IPS DF 6.9 (cell line): Measurements from ENCODE around the gene ZNF747.

ENCODE experiments used
- DNase-seq: peaks from one replicate; pipeline ENCODE4 v3.0.0-alpha.2; 2013; ENCODE audit warnings: low read depth, low spot score
- H3K27ac ChIP-seq: one replicate; pipeline ENCODE4 v1.5.1; 2013; ENCODE audit warnings: low read length, control low read depth
- H3K27me3 ChIP-seq: 2 replicates; pipeline ENCODE4 v1.6.1; 2013; ENCODE audit warnings: mild to moderate bottlenecking, low read length; ENCODE audit not compliant: control insufficient read depth, insufficient read depth
- H3K36me3 ChIP-seq: 2 replicates; pipeline ENCODE4 v1.6.1; 2013; ENCODE audit warnings: low read length; ENCODE audit not compliant: control insufficient read depth, insufficient read depth
- H3K4me1 ChIP-seq: 2 replicates; pipeline ENCODE4 v1.6.1; 2013; ENCODE audit warnings: low read length; ENCODE audit not compliant: control insufficient read depth, insufficient read depth
- H3K4me3 ChIP-seq: 2 replicates; pipeline ENCODE4 v1.5.1; 2013; ENCODE audit warnings: mild to moderate bottlenecking, low read length
- H3K9me3 ChIP-seq: 2 replicates; pipeline ENCODE4 v1.6.1; 2013; ENCODE audit warnings: low read length, inconsistent platforms; ENCODE audit not compliant: control insufficient read depth, insufficient read depth
- whole genome bisulfite sequencing: extraction: QIAGEN DNeasy Blood & Tissue Kit; methylation state at CpG from one replicate; pipeline ENCODE4 v1.1.7; 2013; ENCODE audit warnings: mixed read lengths, missing lambda C conversion rate; ENCODE audit not compliant: insufficient read length, insufficient coverage; 5-methylcytosine and 5-hydroxymethylcytosine counted together

ZNF747 gene

GRCh38 chr16:30511509-30511908, 23.1 kb downstream of the ZNF747 start:
- no peak for DNase-seq
- Histone ChIP-seq H3K27ac (no peak overlapping the region), H3K9me3 (no peaks in the 10 kb centered on the region), H3K4me1 (no peaks in the 10 kb centered on the region), H3K27me3 (no peaks in the 10 kb centered on the region), H3K36me3 (no peaks in the 10 kb centered on the region), H3K4me3 (no peak overlapping the region)
- no CpG with 5 or more reads among the region's 3 CpGs for WGBS

GRCh38 chr16:30510376-30510938, 24.2 kb downstream of the ZNF747 start:
- no peaks in the 10 kb centered on the region for H3K36me3 ChIP-seq
- H3K4me1 ChIP-seq = no peaks in the 10 kb centered on the region

GRCh38 chr16:30509081-30509765, 25.4 kb downstream of the ZNF747 start:
- no peak overlapping the region for H3K4me3 ChIP-seq
- DNase-seq = no peak
- no peak overlapping the region for H3K27ac ChIP-seq
- H3K27me3 ChIP-seq = no peaks in the 10 kb centered on the region
- no peaks in the 10 kb centered on the region for H3K9me3 ChIP-seq
- no CpG with 5 or more reads among the region's 4 CpGs for WGBS
- H3K36me3 ChIP-seq = no peaks in the 10 kb centered on the region
- no peaks in the 10 kb centered on the region for H3K4me1 ChIP-seq

More at GRCh38 chr16:30510376-30510938, 24.2 kb downstream of the ZNF747 start:
- no CpG with 5 or more reads among the region's 4 CpGs for WGBS
- no peaks in the 10 kb centered on the region for H3K27me3 ChIP-seq
- DNase-seq = no peak
- no peak overlapping the region for H3K4me3 ChIP-seq
- H3K9me3 ChIP-seq = no peaks in the 10 kb centered on the region
- no peak overlapping the region for H3K27ac ChIP-seq

- no peak overlapping the region for H3K4me3 ChIP-seq
- WGBS = no CpG with 5 or more reads among the region's 6 CpGs
- H3K4me1 ChIP-seq = no peaks in the 10 kb centered on the region
- no peaks in the 10 kb centered on the region for H3K36me3 ChIP-seq
- no peak overlapping the region for H3K27ac ChIP-seq
- H3K9me3 ChIP-seq = no peaks in the 10 kb centered on the region
- no peak for DNase-seq
- H3K27me3 ChIP-seq = no peaks in the 10 kb centered on the region
Measured at GRCh38 chr16:30503403-30504296, 31.0 kb downstream of the ZNF747 start.

- WGBS = no CpG with 5 or more reads among the region's 8 CpGs
- Histone ChIP-seq H3K27ac (no peak overlapping the region), H3K9me3 (no peaks in the 10 kb centered on the region), H3K27me3 (no peaks in the 10 kb centered on the region), H3K4me1 (no peaks in the 10 kb centered on the region), H3K4me3 (no peak overlapping the region), H3K36me3 (no peaks in the 10 kb centered on the region)
- DNase-seq = no peak
Measured at GRCh38 chr16:30499284-30499683, 35.4 kb downstream of the ZNF747 start.

- Histone ChIP-seq H3K4me1 (no peaks in the 10 kb centered on the region), H3K4me3 (no peak overlapping the region), H3K9me3 (no peaks in the 10 kb centered on the region), H3K27me3 (no peaks in the 10 kb centered on the region), H3K36me3 (no peaks in the 10 kb centered on the region), H3K27ac (no peak overlapping the region)
- DNase-seq = no peak
- WGBS = no CpG with 5 or more reads among the region's 12 CpGs
Measured at GRCh38 chr16:30494709-30495108, 39.9 kb downstream of the ZNF747 start.

- DNase-seq = no peak
- H3K4me3 ChIP-seq = no peak overlapping the region
- H3K9me3 ChIP-seq = no peaks in the 10 kb centered on the region
- no peaks in the 10 kb centered on the region for H3K36me3 ChIP-seq
- no peak overlapping the region for H3K27ac ChIP-seq
- H3K27me3 ChIP-seq = no peaks in the 10 kb centered on the region
- WGBS = no CpG with 5 or more reads among the region's 11 CpGs
- peaks cover 1% of the 10 kb centered on the region; the same call in 1 of the 2 replicates for H3K4me1 ChIP-seq
Measured at GRCh38 chr16:30493941-30494488, 40.6 kb downstream of the ZNF747 start.

GRCh38 chr16:30491744-30492308, 42.8 kb downstream of the ZNF747 start:
- Histone ChIP-seq H3K27me3 (no peaks in the 10 kb centered on the region), H3K36me3 (no peaks in the 10 kb centered on the region), H3K27ac (no peak overlapping the region), H3K4me3 (no peak overlapping the region), H3K9me3 (no peaks in the 10 kb centered on the region), H3K4me1 (peaks cover 2% of the 10 kb centered on the region; the same call in 1 of the 2 replicates)
- no peak for DNase-seq
- no CpG with 5 or more reads among the region's 6 CpGs for WGBS

- Histone ChIP-seq H3K4me1 (peaks cover 2% of the 10 kb centered on the region; the same call in 1 of the 2 replicates), H3K27me3 (no peaks in the 10 kb centered on the region), H3K9me3 (no peaks in the 10 kb centered on the region), H3K27ac (no peak overlapping the region), H3K36me3 (no peaks in the 10 kb centered on the region), H3K4me3 (no peak overlapping the region)
- no peak for DNase-seq
- WGBS = no CpG with 5 or more reads among the region's 4 CpGs
Measured at GRCh38 chr16:30491229-30491628, 43.4 kb downstream of the ZNF747 start.

- Histone ChIP-seq H3K27ac (no peak overlapping the region), H3K9me3 (no peaks in the 10 kb centered on the region), H3K4me3 (no peak overlapping the region), H3K27me3 (no peaks in the 10 kb centered on the region), H3K36me3 (no peaks in the 10 kb centered on the region), H3K4me1 (peaks cover 2% of the 10 kb centered on the region; the same call in 1 of the 2 replicates)
- whole genome bisulfite sequencing = no CpG with 5 or more reads among the region's 6 CpGs
- no peak for DNase-seq
Measured at GRCh38 chr16:30490210-30490609, 44.4 kb downstream of the ZNF747 start.
